BE2C (cell line): ENCODE measurements around the gene CEP128.

ENCODE experiments used
- DNase-seq: peaks from one replicate; pipeline ENCODE4 v3.0.0-alpha.2; 2020
- H3K27me3 ChIP-seq: fragments of 250-450 bp; sonication (Bioruptor Pico); 2 replicates; pipeline ENCODE4 v1.5.1; 2020; ENCODE audit warnings: mild to moderate bottlenecking
- H3K36me3 ChIP-seq: fragments of 250-450 bp; sonication (Bioruptor Pico); 2 replicates; pipeline ENCODE4 v1.5.1; 2020; ENCODE audit warnings: mild to moderate bottlenecking
- H3K4me1 ChIP-seq: fragments of 250-450 bp; sonication (Bioruptor Pico); 2 replicates; pipeline ENCODE4 v1.5.1; 2020
- H3K4me3 ChIP-seq: 2 replicates; pipeline ENCODE4 v1.5.1; 2011; ENCODE audit warnings: low read depth, low read length
- H3K9me3 ChIP-seq: fragments of 250-450 bp; sonication (Bioruptor Pico); 2 replicates; pipeline ENCODE4 v1.5.1; 2020
- TF ChIP-seq, protein P1 (sequence below): IDR thresholded peaks from 2 replicates; pipeline ENCODE4 v1.5.1; 2012; ENCODE audit warnings: mild to moderate bottlenecking, low read depth, low read length

Gene CEP128

DNA sequence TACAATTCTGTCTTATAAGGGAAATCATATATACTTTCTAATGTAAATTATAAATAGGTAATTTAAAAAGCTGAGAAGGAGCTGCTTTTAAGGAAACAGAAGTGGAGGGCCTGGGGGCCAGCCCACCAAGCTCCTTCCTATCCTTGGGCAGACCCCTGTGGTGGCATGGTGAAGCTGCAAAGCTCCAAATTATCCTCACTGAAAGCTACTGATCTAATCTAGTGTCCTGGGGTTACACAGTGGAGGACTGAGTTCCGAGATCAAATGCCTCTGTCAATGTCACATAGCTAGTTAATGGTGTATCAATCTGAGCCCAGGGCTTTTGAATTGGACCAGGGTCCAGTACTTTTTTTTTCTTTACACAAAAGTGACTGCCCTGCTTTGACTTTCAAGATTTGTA is 355.4 kb downstream of the CEP128 start:
- H3K9me3 ChIP-seq = no peaks in the 10 kb centered on the region
- peaks cover 18% of the 10 kb centered on the region for H3K4me1 ChIP-seq
- no peaks in the 10 kb centered on the region for H3K36me3 ChIP-seq
- DNase-seq = peak; percentile 14
- H3K4me3 ChIP-seq = no peak overlapping the region
- TF ChIP-seq, protein P1, sequence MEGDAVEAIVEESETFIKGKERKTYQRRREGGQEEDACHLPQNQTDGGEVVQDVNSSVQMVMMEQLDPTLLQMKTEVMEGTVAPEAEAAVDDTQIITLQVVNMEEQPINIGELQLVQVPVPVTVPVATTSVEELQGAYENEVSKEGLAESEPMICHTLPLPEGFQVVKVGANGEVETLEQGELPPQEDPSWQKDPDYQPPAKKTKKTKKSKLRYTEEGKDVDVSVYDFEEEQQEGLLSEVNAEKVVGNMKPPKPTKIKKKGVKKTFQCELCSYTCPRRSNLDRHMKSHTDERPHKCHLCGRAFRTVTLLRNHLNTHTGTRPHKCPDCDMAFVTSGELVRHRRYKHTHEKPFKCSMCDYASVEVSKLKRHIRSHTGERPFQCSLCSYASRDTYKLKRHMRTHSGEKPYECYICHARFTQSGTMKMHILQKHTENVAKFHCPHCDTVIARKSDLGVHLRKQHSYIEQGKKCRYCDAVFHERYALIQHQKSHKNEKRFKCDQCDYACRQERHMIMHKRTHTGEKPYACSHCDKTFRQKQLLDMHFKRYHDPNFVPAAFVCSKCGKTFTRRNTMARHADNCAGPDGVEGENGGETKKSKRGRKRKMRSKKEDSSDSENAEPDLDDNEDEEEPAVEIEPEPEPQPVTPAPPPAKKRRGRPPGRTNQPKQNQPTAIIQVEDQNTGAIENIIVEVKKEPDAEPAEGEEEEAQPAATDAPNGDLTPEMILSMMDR = peak; percentile 19; the same call in 1 of the 2 replicates
- H3K27me3 ChIP-seq = no peaks in the 10 kb centered on the region

DNA sequence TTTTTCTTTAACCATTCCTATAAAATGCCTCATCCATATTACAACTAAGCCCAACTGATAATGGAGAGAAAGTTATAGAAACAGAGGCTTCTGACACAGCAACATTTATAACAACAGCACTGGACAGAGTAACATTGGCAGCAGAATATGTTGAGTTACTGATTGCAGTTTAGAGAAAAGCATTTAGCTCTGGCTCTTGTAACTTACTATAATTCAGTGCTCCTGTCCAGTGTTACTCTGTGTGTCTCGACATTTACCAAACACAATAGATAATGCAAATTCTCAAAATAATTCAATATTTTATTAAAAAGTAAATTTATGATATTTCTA is 356.1 kb downstream of the CEP128 start:
- Histone ChIP-seq H3K36me3 (no peaks in the 10 kb centered on the region), H3K9me3 (no peaks in the 10 kb centered on the region), H3K4me3 (no peak overlapping the region), H3K4me1 (peaks cover 18% of the 10 kb centered on the region), H3K27me3 (no peaks in the 10 kb centered on the region)
- TF ChIP-seq, protein P1 = no peak
- DNase-seq = no peak

DNA sequence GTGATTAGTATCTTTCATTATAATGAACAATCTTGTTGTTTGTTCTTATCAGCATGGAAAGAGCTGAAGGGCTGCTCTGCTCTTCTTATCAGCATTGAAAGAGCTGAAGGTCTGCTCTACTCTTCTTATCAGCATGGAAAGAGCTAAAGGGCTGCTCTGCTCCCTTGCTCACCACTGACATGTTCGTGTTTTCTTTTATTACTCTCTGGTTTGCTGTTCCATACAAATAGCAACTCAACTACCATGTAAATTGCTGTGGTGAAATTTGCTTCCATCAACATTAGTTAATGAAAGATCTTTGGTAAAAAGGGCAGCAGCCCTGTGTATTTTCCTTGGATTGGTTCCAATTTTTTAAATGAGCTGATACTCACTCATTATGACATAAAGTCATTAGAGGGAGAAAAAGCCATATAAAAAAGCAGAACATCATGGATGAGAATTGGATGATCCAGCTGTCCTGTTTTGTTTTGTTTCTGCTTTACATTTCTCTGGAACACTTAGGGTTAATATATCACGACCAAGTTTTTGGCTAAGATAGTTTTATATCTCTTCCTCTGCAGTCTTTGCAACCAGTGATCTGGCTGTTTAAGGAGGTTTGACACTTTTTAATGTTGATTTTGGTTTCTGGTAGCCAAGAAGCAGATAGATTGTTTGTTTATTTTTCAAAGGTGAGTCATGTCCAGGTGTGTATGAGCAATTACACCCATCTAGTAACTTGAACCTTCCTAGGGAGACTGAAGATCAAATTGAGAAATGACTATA is 356.6 kb downstream of the CEP128 start:
- no peak overlapping the region for H3K4me3 ChIP-seq
- DNase-seq = no peak
- no peaks in the 10 kb centered on the region for H3K9me3 ChIP-seq

DNA sequence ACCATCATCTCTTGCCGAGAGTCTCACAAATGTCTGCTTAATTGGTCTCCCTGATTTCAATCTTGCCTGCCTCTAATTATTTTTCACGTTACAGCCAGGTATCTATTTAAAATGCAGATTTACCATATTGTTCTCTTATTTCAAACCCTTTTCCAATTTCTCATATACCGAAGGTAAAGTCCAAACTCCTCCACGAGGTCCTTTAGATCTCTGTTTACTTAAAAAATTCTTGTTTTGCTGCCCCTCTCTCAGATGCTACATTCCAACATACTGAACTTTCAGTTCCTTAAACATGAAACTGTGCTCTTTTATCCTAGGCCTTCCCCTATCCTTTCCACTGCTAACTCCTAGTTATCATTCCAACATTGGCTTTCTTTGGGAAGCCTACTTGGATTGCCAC is 363.9 kb downstream of the CEP128 start:
- Histone ChIP-seq H3K9me3 (no peaks in the 10 kb centered on the region), H3K27me3 (no peaks in the 10 kb centered on the region), H3K4me1 (no peaks in the 10 kb centered on the region; the same call in 1 of the 2 replicates), H3K36me3 (no peaks in the 10 kb centered on the region), H3K4me3 (no peak overlapping the region)
- DNase-seq = no peak
- TF ChIP-seq, protein P1 = no peak

More for the DNA sequence above, 356.6 kb downstream of the CEP128 start:
- TF ChIP-seq, protein P1 = no peak
- peaks cover 18% of the 10 kb centered on the region for H3K4me1 ChIP-seq
- no peaks in the 10 kb centered on the region for H3K36me3 ChIP-seq
- H3K27me3 ChIP-seq = no peaks in the 10 kb centered on the region

DNA sequence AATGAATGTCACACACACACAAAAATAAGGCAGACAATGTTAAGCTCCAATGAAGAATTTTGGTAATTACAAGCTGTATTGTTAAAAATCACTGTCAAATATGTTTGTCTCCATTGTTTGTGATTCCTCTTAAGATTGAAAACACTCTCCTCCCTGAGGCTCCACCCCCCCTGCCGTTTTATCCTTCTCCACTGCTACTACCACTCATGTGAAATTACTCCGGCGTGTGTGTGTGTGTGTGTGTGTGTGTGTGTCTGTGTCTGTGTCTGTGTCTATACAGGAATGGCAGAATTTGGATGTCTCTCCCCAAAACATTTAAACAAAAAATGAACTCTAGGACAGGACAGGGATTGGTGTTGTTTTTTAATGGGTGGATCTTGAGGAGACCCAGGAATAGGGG is 365.1 kb downstream of the CEP128 start:
- H3K27me3 ChIP-seq = no peaks in the 10 kb centered on the region
- no peaks in the 10 kb centered on the region for H3K36me3 ChIP-seq
- no peaks in the 10 kb centered on the region; the same call in 1 of the 2 replicates for H3K4me1 ChIP-seq
- H3K9me3 ChIP-seq = no peaks in the 10 kb centered on the region
- H3K4me3 ChIP-seq = no peak overlapping the region
- no peak for DNase-seq
- TF ChIP-seq, protein P1 = no peak

DNA sequence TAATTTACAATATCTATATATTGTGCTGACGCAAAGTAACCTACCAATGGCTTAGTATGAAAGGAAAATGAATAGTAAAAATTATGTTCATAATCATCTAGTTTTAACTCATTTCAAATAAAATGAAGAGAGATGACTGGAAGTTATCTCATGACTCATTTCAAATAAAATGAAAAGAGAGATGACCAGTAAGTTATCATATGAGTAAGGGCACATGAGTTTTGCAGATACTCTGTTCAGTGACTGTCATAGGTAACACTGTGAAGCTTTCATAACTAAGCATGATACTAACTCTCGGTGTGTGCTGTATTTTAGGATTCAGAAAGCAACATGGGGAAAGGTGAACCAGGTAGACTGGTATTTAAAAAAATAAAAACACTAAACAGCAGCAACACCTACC is 365.8 kb downstream of the CEP128 start:
- H3K27me3 ChIP-seq = no peaks in the 10 kb centered on the region
- no peak for DNase-seq
- H3K4me1 ChIP-seq = peaks cover 3% of the 10 kb centered on the region; the same call in 1 of the 2 replicates
- TF ChIP-seq, protein P1 = no peak
- no peaks in the 10 kb centered on the region for H3K9me3 ChIP-seq
- H3K36me3 ChIP-seq = no peaks in the 10 kb centered on the region
- no peak overlapping the region for H3K4me3 ChIP-seq
